K562 (cell line): Measurements from ENCODE around the gene DCP2. TPM values are rescaled to one million over a fixed set of nuclear protein-coding genes. Genes with fewer than 3 reads are reported as not detected.
A peak's percentile ranks its signal among the peaks of the same experiment; 100 is the strongest.

Experiments
- ATAC-seq: fragments of 200-7000 bp; cut with Tn5 transposase; 3 replicates; pipeline ENCODE4 v1.9.1; 2020; ENCODE audit warnings: moderate library complexity
- BruUV-seq: library from RNA; stranded (reverse); fragments of 400-500 nt; replicated peaks from 2 replicates; lab custom pipeline; 2021; lab: Mats Ljungman, UMichigan
- CTCF ChIA-PET: fragments of 300-600 bp; formaldehyde crosslinking; extraction: SDS; loops from one replicate; lab custom pipeline; 2021; ENCODE audit warnings: low intra/inter-chr PET ratio; lab: Yijun Ruan, JAX
- POLR2A ChIA-PET: fragments of 300-600, 350-650 bp; sonication (Branson Sonifier 250); formaldehyde crosslinking; extraction: SDS; loops from one replicate; lab custom pipeline; 2021; ENCODE audit warnings: antibody characterized with exemption, inconsistent platforms; lab: Yijun Ruan, JAX
- DNase-seq, 4 experiments: peaks; one replicate each; pipeline versions ENCODE4 v3.0.0 to v3.0.0-alpha.2; 2011 to 2018; ENCODE audit warnings: low spot score in 3 of 4, mixed read lengths in 3 of 4; ENCODE audit errors: extremely low read depth in 1 of 4
- FAIRE-seq: peaks from 2 replicates; lab custom pipeline; 2011; peaks lifted over from hg19 to GRCh38; lab: Jason Lieb, UNC
- H2AFZ ChIP-seq: 2 replicates; pipeline ENCODE4 v1.6.0; 2011; ENCODE audit warnings: low read depth, low read length, control low read depth, inconsistent platforms
- H3K27ac ChIP-seq: fragments of 200-600 bp; 3 replicates; pipeline ENCODE4 v1.8.0; 2011; ENCODE audit warnings: low read depth, mild to moderate bottlenecking, control low read depth, inconsistent platforms, low read length, moderate library complexity, mixed read lengths; ENCODE audit errors: extremely low read depth
- H3K27me3 ChIP-seq, 2 experiments: fragments of 300-600 bp in 1 of 2; 2 replicates in 1 of 2; 3 replicates in 1 of 2; pipeline versions ENCODE4 v1.6.0 to v1.8.0; 2011; ENCODE audit warnings: inconsistent platforms in 2 of 2, low read length in 2 of 2, mild to moderate bottlenecking in 1 of 2, mixed read lengths in 1 of 2, moderate library complexity in 1 of 2; ENCODE audit not compliant: control insufficient read depth in 2 of 2, insufficient read depth in 2 of 2
- H3K36me3 ChIP-seq: fragments of 300-600 bp; 3 replicates; pipeline ENCODE4 v1.8.0; 2011; ENCODE audit warnings: mild to moderate bottlenecking, low read length, inconsistent platforms; ENCODE audit not compliant: control insufficient read depth, insufficient read depth
- H3K4me1 ChIP-seq, 2 experiments: fragments of 200-600 bp in 1 of 2; replicated peaks in 1 of 2; 2 replicates in 1 of 2; 3 replicates in 1 of 2; pipeline versions ENCODE4 v1.5.1 to v1.8.0; 2011; ENCODE audit warnings: inconsistent platforms in 2 of 2, low read length in 2 of 2, mild to moderate bottlenecking in 1 of 2, mixed read lengths in 1 of 2, moderate library complexity in 1 of 2; ENCODE audit not compliant: control insufficient read depth in 2 of 2, insufficient read depth in 2 of 2
- H3K4me2 ChIP-seq: 2 replicates; pipeline ENCODE4 v1.6.1; 2011; ENCODE audit warnings: low read length, control low read depth, inconsistent platforms, mixed read lengths; ENCODE audit not compliant: insufficient read depth
- H3K4me3 ChIP-seq: fragments of 200-600 bp; sonication (generic), shearing (Covaris generic); 2 replicates; pipeline ENCODE4 v1.5.1; 2016; ENCODE audit warnings: control low read depth, inconsistent platforms
- H3K79me2 ChIP-seq: fragments of 200-600 bp; 3 replicates; pipeline ENCODE4 v1.8.0; 2011; ENCODE audit warnings: low read length, inconsistent platforms; ENCODE audit not compliant: control insufficient read depth, insufficient read depth
- H3K9ac ChIP-seq, 2 experiments: 2 replicates each; pipeline versions ENCODE4 v1.6.0 to v1.6.1; 2011; ENCODE audit warnings: low read depth in 2 of 2, low read length in 2 of 2, control low read depth in 1 of 2, inconsistent platforms in 1 of 2, mild to moderate bottlenecking in 1 of 2, mixed read lengths in 1 of 2; ENCODE audit not compliant: insufficient read depth in 1 of 2
- H3K9me1 ChIP-seq: one replicate; pipeline ENCODE4 v1.6.0; 2011; ENCODE audit warnings: inconsistent platforms, mild to moderate bottlenecking, low read length, moderate library complexity; ENCODE audit not compliant: control insufficient read depth, insufficient read depth
- H3K9me3 ChIP-seq: replicated peaks from 2 replicates; pipeline ENCODE4 v1.5.1; 2011; ENCODE audit warnings: low read depth, low read length, inconsistent platforms; ENCODE audit not compliant: control insufficient read depth, insufficient read depth
- H4K20me1 ChIP-seq: replicated peaks from 2 replicates; pipeline ENCODE4 v1.6.1; 2011; ENCODE audit warnings: low read length, inconsistent platforms, mixed read lengths; ENCODE audit not compliant: control insufficient read depth, insufficient read depth
- ARNT ChIP-seq, 2 experiments: fragments of 450-650 bp; IDR thresholded peaks; 2 replicates each; pipeline ENCODE4 v1.6.1; 2016; ENCODE audit warnings: mild to moderate bottlenecking in 1 of 2
- CEBPG ChIP-seq, 3 experiments: fragments of 200-800 bp in 1 of 3; sonication (Bioruptor generic) in 1 of 3; sonication (generic) in 1 of 3; formaldehyde crosslinking in 1 of 3; IDR thresholded peaks in 2 of 3; conservative IDR thresholded peaks in 1 of 3; 2 replicates each; pipeline versions ENCODE4 v1.6.1 to v1.8.0; 2016 to 2022; ENCODE audit warnings: missing compliant biosample characterization in 2 of 3, missing genetic modification characterization in 2 of 3, mild to moderate bottlenecking in 1 of 3, missing genetic modification reagents in 1 of 3
- MAFG ChIP-seq: fragments of 450-650 bp; conservative IDR thresholded peaks from 2 replicates; pipeline ENCODE4 v1.6.1; 2016; ENCODE audit warnings: missing genetic modification characterization, missing compliant biosample characterization
- TBL1XR1 ChIP-seq, 2 experiments: IDR thresholded peaks; 2 replicates each; pipeline ENCODE4 v1.6.1; 2012; ENCODE audit warnings: improper control_type of control experiment in 2 of 2, low read length in 2 of 2, mild to moderate bottlenecking in 1 of 2
- TEAD2 ChIP-seq: fragments of 450-650 bp; IDR thresholded peaks from 2 replicates; pipeline ENCODE4 v1.6.1; 2016; ENCODE audit warnings: missing genetic modification characterization, control low read depth, missing compliant biosample characterization
- WGBS: fragments of 100-300 bp; shearing (Covaris generic); methylation state at CpG from one replicate; pipeline ENCODE4 v1.1.6; 2016; ENCODE audit warnings: low coverage, mixed read lengths; ENCODE audit not compliant: insufficient coverage; ENCODE audit errors: missing lambda C conversion rate; 5-methylcytosine and 5-hydroxymethylcytosine counted together
- in situ Hi-C: fragments of 300-500 bp; cut with MboI; formaldehyde crosslinking; loops from 4 replicates; pipeline ENCODE4 v1.15.0; 2018; ENCODE audit warnings: inconsistent platforms, mixed read lengths
- intact Hi-C: fragments of 100-400 bp; cut with micrococcal nuclease; formaldehyde crosslinking; loops from 2 replicates; pipeline ENCODE4 v1.14.2; 2022
- polyA plus RNA-seq, 8 experiments: library from polyadenylated mRNA; depleted of rRNA in 4 of 8; stranded (reverse) in 5 of 8; unstranded in 3 of 8; fragments of >200 nt; fragmentation: Nextera tagmentation in 2 of 8; fragmentation: Illumina TruSeq in 1 of 8; extraction: Ambion mirVana in 2 of 8; extraction: Trizol in 1 of 8; gene quantifications; 2 replicates each; pipeline versions ENCODE4 v1.2.1 to v1.2.3, GENCODE V29; 2011 to 2014; ENCODE audit warnings: inconsistent platforms in 1 of 8, missing spikeins in 1 of 8
- total RNA-seq, 7 experiments: library from RNA; depleted of rRNA in 6 of 7; stranded (reverse); fragments of >200 nt in 6 of 7; fragmentation: Illumina TruSeq in 2 of 7; extraction: Trizol in 2 of 7; gene quantifications; 2 replicates each; pipeline versions ENCODE4 v1.2.1 to v1.2.3, GENCODE V29; 2011 to 2021; ENCODE audit warnings: low replicate concordance in 1 of 7
- TF ChIP-seq, protein P1 (sequence below), 3 experiments: fragments of 200-800 bp in 1 of 3; fragments of 250-450 bp in 1 of 3; fragments of 450-650 bp in 1 of 3; sonication (Bioruptor Pico) in 1 of 3; sonication (Bioruptor generic) in 1 of 3; formaldehyde crosslinking in 1 of 3; IDR thresholded peaks; 2 replicates each; pipeline versions ENCODE4 v1.6.1 to v1.8.0; 2016 to 2022; ENCODE audit warnings: mild to moderate bottlenecking in 2 of 3, missing genetic modification characterization in 2 of 3, missing compliant biosample characterization in 1 of 3, moderate library complexity in 1 of 3

DCP2 gene
- total and polyA plus RNA-seq, 9 of the 15 experiments (the other 6 are each of a cell fraction or from before 2014, with no cell fraction given), result 25.9 to 109 (median 46.7) TPM

- 82% methylated on average over 1 of the region's 1 CpG for WGBS
- DNase-seq, result no peak
- Histone ChIP-seq H3K27me3 (no peaks in the 10 kb centered on the region), H3K9me3 (no peaks in the 10 kb centered on the region), H2AFZ (no peak overlapping the region), H3K9me1 (no peaks in the 10 kb centered on the region), H3K27ac (no peak overlapping the region), H3K9ac (no peak overlapping the region), H3K4me2 (no peak overlapping the region), H3K4me3 (no peak overlapping the region), H3K36me3 (no peaks in the 10 kb centered on the region), H3K79me2 (peaks cover 15% of the 10 kb centered on the region), H4K20me1 (no peaks in the 10 kb centered on the region), H3K4me1 (peaks cover 21 to 43% of the 10 kb centered on the region in 2 experiments)
- in situ Hi-C loops, result no loop called here
- no TSS peak for BruUV-seq
- no peak for FAIRE-seq
- intact Hi-C loops, result loop anchor here (10.0 kb wide), 1 partner anchor 418 kb away; no protein-coding TSS in a partner anchor
- no peak for TF ChIP-seq CEBPG (CRISPR knock-in tag; IDR thresholded peaks at IDR 0.05)
- 0 out of 4 replicates have a peak, but pooled peaks of 1 of the 2 experiments have one; percentile 13 for TF ChIP-seq CEBPG (tag; conservative IDR thresholded peaks at IDR 0.05 in 1 of 2, IDR thresholded peaks at IDR 0.05 in 1 of 2)
- TF ChIP-seq TEAD2 (tag), result no peak
- ChIA-PET POLR2A (interaction anchor here (0.8 to 0.9 kb wide), 2 partner anchors 12 to 52 kb away, joined by 3 to 6 read pairs; no protein-coding TSS in a partner anchor), CTCF (no interaction called here)
- ATAC-seq, result no peak
These were observed 3.6 kb upstream of the DCP2 start for GRCh38 chr5:112973036-112973435.

GRCh38 chr5:112973904-112974303 lies 2.7 kb upstream of the DCP2 start:
- no peaks in the 10 kb centered on the region for H3K9me1 ChIP-seq
- ChIA-PET CTCF (no interaction called here), POLR2A (interaction anchor here (0.7 to 0.9 kb wide), 3 partner anchors 11 to 53 kb away, joined by 3 to 6 read pairs (median 3); partner anchors contain the start of gene REEP5)
- DNase-seq, result peak; percentile 32 to 82 (median 48)
- no peaks in the 10 kb centered on the region; the same call in 2 of the 3 replicates for H3K36me3 ChIP-seq
- H3K27ac ChIP-seq, result peak overlapping the region; percentile 55; the same call in 2 of the 3 replicates
- H3K9ac ChIP-seq, result peak overlapping the region in 1 of 2 experiments; percentile 14; a peak in 1 of 4 replicates
- in situ Hi-C loops, result no loop called here
- no peaks in the 10 kb centered on the region for H3K27me3 ChIP-seq
- ATAC-seq, result peak; percentile 10
- H4K20me1 ChIP-seq, result no peaks in the 10 kb centered on the region
- H2AFZ ChIP-seq, result peak overlapping the region; percentile 94; the same call in 1 of the 2 replicates
- 0% methylated on average over 1 of the region's 1 CpG for WGBS
- peaks cover 20 to 41% of the 10 kb centered on the region in 2 experiments for H3K4me1 ChIP-seq
- no TSS peak for BruUV-seq
- H3K4me3 ChIP-seq, result no peak overlapping the region
- H3K4me2 ChIP-seq, result peak overlapping the region; percentile 55; the same call in 1 of the 2 replicates
- intact Hi-C loops, result loop anchor here (10.0 kb wide), 1 partner anchor 419 kb away; no protein-coding TSS in a partner anchor
- FAIRE-seq, result peak; percentile 23
- no peaks in the 10 kb centered on the region for H3K9me3 ChIP-seq
- peaks cover 24% of the 10 kb centered on the region for H3K79me2 ChIP-seq
- TF ChIP-seq, protein P1, sequence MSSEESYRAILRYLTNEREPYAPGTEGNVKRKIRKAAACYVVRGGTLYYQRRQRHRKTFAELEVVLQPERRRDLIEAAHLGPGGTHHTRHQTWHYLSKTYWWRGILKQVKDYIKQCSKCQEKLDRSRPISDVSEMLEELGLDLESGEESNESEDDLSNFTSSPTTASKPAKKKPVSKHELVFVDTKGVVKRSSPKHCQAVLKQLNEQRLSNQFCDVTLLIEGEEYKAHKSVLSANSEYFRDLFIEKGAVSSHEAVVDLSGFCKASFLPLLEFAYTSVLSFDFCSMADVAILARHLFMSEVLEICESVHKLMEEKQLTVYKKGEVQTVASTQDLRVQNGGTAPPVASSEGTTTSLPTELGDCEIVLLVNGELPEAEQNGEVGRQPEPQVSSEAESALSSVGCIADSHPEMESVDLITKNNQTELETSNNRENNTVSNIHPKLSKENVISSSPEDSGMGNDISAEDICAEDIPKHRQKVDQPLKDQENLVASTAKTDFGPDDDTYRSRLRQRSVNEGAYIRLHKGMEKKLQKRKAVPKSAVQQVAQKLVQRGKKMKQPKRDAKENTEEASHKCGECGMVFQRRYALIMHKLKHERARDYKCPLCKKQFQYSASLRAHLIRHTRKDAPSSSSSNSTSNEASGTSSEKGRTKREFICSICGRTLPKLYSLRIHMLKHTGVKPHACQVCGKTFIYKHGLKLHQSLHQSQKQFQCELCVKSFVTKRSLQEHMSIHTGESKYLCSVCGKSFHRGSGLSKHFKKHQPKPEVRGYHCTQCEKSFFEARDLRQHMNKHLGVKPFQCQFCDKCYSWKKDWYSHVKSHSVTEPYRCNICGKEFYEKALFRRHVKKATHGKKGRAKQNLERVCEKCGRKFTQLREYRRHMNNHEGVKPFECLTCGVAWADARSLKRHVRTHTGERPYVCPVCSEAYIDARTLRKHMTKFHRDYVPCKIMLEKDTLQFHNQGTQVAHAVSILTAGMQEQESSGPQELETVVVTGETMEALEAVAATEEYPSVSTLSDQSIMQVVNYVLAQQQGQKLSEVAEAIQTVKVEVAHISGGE (CRISPR knock-in tag; IDR thresholded peaks at IDR 0.05), result peak in 1 of 3 experiments; percentile 36; a peak in 1 of 6 replicates
- TF ChIP-seq ARNT (IDR thresholded peaks at IDR 0.05) (0 out of 4 replicates have a peak, but pooled peaks of 1 of the 2 experiments have one; percentile 56), TBL1XR1 (IDR thresholded peaks at IDR 0.05; ENCODE audit: low read length in 2 of 2) (peak in 1 of 2 experiments; percentile 20; a peak in 1 of 4 replicates), MAFG (tag) (peak; percentile 51; the same call in 1 of the 2 replicates)
